Skeletal muscle satellite cell (primary cell): ENCODE results near the gene TLCD1.

Experiments
- H3K27me3 ChIP-seq: 2 replicates; pipeline ENCODE4 v1.7.0; 2013; ENCODE audit warnings: low read length; ENCODE audit not compliant: control insufficient read depth, insufficient read depth
- H3K36me3 ChIP-seq: 2 replicates; pipeline ENCODE4 v1.7.0; 2013; ENCODE audit warnings: mild to moderate bottlenecking, control low read depth, low read length; ENCODE audit not compliant: insufficient read depth
- H3K4me1 ChIP-seq: 2 replicates; pipeline ENCODE4 v1.7.0; 2013; ENCODE audit warnings: low read length; ENCODE audit not compliant: control insufficient read depth, insufficient read depth
- H3K4me2 ChIP-seq: 2 replicates; pipeline ENCODE4 v1.7.0; 2013; ENCODE audit warnings: mild to moderate bottlenecking, low read length
- H3K4me3 ChIP-seq: 2 replicates; pipeline ENCODE4 v1.7.0; 2013; ENCODE audit warnings: low read length
- H3K9ac ChIP-seq: 2 replicates; pipeline ENCODE4 v1.7.0; 2013; ENCODE audit warnings: mild to moderate bottlenecking, low read depth, low read length, moderate library complexity
- H3K9me3 ChIP-seq: replicated peaks from 2 replicates; pipeline ENCODE4 v1.7.0; 2013; ENCODE audit warnings: mild to moderate bottlenecking, control low read depth, low read length

Gene TLCD1

DNA sequence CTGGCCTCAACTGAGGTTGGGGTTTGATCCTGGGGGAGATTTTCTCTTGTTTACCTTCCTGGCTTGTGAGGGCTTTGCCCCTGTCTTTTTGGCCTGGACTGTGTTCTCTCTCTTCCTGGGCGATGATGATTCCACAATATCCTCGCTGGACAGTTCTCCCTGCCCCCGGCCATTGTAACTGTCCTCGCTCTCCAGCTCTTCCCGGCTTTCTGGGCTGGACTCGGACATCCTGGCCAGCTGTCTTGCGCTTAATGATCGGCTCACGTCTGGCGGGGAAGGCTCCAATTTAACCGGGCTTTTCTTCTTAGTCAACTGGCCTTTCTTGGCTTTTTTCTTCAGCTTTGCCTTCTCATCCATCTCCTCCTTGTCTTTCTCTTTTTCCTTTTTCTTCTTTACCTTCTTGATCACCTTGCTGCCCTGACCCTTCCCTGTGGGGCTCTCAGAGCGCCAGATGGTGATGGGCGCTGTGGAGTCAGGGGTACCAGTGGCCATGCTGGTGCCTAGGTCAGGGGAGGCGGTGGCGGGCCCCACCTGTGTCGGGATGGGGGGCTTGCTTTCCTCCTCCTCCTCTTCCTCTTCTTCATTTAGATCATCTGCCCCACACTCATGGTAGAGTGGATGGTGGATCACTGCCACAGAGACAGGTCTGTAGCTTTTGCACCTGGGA lies 22.3 kb downstream of the TLCD1 start:
- Histone ChIP-seq H3K27me3 (no peaks in the 10 kb centered on the region), H3K9ac (no peak overlapping the region), H3K36me3 (peaks cover 71% of the 10 kb centered on the region), H3K9me3 (no peaks in the 10 kb centered on the region), H3K4me2 (no peak overlapping the region), H3K4me3 (no peak overlapping the region), H3K4me1 (no peaks in the 10 kb centered on the region)

DNA sequence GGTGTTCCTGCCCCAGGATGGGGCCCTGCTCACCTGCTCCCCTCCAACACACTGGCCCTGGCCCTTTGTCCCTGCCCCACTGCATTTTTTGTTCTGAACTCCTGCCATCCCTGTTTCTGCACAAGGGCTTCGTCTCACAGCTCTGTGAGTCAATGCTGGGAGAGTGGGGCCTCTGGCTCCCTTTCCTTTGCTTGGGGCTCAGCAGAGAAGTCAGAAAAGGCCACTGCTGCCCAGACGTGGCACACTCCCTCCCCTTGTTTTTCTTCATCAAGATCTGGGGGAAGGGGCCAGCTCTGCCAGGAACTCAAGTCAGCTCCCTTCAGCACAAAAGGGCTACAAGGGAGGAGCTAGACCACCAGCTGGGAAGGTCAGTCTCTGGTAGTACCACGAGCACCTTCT lies 23.3 kb downstream of the TLCD1 start:
- Histone ChIP-seq H3K36me3 (peaks cover 81% of the 10 kb centered on the region), H3K4me3 (no peak overlapping the region), H3K4me2 (no peak overlapping the region), H3K4me1 (no peaks in the 10 kb centered on the region), H3K9me3 (no peaks in the 10 kb centered on the region), H3K9ac (no peak overlapping the region), H3K27me3 (no peaks in the 10 kb centered on the region)

DNA sequence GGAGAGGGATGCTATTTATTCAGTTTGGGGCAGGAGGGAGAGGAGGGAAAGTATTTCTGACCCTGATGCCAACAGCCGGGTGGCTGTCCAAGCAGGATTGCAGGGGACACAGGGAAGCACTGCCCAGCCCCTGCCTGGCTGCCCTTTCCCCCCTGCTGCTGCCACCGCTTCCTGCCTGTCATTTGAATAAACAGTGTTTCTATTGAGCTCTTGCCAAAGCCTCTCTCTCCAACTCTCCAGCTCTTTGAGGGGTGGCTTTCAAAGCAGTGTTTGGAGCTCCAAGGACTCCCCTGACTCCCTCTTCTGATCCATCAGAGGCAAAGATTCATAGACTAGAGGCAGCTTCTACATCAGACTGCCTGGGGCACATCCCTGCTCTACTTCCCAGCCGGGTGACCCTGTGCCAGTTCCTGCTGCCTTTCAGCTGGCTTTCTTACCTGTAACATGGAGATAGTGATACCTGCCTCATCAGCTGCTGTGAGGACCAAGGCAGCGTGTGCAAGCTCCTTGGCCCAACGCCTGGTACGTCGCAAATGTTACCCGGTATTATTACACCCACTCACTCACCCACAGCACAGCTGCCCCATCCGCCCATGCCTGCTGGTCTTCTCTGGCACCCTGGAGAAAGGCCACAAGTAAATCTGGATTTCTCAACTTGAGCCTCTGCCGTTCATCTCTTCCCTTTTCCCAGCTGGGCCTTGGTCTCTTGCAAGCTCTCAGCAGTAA lies 23.8 kb downstream of the TLCD1 start:
- Histone ChIP-seq H3K4me1 (no peaks in the 10 kb centered on the region), H3K36me3 (peaks cover 86% of the 10 kb centered on the region), H3K4me3 (no peak overlapping the region), H3K9ac (no peak overlapping the region), H3K27me3 (no peaks in the 10 kb centered on the region), H3K4me2 (no peak overlapping the region), H3K9me3 (no peaks in the 10 kb centered on the region)

DNA sequence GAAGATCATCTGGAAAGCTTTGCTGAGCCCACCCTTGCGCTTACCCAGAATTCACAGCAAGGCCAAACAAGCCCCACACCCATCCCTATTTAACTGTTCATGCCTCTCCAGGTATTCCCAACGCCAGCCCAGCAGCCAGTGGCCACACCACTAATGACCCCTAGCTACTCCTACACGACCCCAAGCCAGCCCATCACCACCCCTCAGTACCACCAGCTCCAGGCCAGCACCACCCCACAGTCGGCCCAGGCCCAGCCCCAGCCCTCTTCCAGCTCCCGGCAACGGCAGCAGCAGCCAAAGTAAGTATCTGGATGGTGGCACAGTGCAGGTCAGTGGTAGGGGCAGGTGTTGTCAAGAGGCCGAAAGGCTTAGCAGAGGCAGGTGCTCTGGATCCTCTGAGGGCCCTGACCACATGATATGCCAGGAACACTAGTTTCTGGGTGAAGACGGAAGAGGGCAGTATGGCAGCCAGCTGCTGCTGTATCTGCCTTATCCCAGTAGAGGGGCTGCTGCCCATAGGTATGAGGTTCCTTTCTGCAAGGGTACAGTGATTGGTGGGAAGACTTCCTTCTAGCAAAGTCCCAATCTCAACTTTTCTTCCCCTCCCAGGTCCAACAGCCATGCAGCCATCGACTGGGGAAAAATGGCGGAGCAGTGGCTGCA lies 25.1 kb downstream of the TLCD1 start:
- Histone ChIP-seq H3K9me3 (no peaks in the 10 kb centered on the region), H3K4me3 (no peak overlapping the region), H3K9ac (no peak overlapping the region), H3K4me1 (no peaks in the 10 kb centered on the region), H3K27me3 (no peaks in the 10 kb centered on the region), H3K4me2 (no peak overlapping the region), H3K36me3 (peaks cover 86% of the 10 kb centered on the region)

DNA sequence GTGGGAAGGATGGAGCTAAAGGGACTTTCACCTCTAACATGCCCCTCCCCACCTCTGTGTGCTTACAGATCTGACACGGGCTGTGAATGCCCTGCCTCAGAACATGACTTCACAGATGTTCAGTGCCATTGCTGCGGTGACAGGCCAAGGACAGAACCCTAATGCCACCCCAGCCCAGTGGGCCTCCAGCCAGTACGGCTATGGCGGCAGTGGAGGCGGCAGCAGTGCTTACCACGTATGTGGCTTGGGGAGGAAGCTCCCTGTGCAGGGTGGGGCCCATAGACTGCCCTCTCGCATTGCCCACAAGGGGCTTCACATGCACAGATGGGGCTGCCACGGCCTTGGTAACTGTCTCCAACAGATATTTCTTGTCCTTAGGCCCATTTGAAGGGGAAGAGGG lies 25.8 kb downstream of the TLCD1 start:
- H3K9me3 ChIP-seq, result no peaks in the 10 kb centered on the region
- H3K9ac ChIP-seq, result no peak overlapping the region
- no peaks in the 10 kb centered on the region for H3K4me1 ChIP-seq
- H3K36me3 ChIP-seq, result peaks cover 89% of the 10 kb centered on the region
- no peak overlapping the region for H3K4me2 ChIP-seq
- H3K4me3 ChIP-seq, result no peak overlapping the region
- H3K27me3 ChIP-seq, result no peaks in the 10 kb centered on the region

DNA sequence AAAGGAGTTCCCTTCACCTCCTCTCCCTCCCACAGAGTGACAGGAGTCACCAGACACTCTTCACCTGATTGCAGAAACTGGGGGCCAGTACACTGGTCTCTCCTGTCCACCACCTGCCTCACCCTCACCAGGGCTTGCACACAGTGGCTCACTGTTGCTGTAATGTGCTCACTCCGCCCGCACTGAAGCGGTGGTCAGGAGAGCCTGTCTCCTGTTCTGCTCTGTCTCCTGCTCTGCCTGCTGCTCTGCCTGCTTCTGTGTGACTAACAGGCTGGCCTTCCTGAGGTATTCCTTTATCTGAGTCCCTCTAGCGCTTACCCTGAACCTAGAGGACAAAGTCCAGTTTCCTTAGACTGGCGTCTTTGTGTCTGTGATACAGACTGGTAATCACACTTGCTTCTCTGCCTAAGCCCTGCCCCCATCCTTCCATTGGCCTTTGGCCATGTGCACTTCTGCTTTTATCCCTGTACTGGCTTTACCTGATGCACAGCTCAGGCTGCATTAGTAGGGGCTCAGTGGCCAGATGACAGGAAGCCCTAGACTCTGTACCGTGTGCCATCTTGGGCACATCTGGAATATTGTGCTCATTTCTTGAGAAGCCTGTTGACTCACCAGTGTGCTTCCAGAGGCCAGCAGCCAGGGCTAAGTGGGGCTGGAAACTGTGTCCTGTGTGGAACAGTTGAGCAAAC lies 27.6 kb downstream of the TLCD1 start:
- Histone ChIP-seq H3K9me3 (no peaks in the 10 kb centered on the region), H3K4me3 (no peak overlapping the region), H3K9ac (no peak overlapping the region), H3K4me2 (no peak overlapping the region), H3K36me3 (peaks cover 93% of the 10 kb centered on the region), H3K27me3 (no peaks in the 10 kb centered on the region), H3K4me1 (no peaks in the 10 kb centered on the region)

DNA sequence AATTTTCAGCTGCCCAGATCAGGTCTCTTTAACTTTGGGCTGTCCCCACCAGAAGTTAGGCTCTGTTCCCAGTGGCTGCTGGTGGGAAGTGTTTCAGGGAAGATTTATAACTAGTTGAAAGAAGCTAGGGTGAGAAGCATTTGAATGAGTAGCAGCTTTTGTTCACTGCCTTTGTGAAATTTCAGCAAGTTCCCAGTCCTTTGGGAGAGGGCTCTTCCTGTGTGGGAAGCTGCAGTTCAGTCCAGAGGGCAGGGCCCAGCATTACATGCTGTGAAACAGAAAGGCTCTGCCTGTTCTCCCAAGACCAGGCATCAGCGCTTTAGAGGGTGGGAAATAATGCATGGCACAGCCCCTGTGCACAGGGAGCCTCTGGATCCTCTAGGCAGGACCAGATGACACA lies 32.2 kb downstream of the TLCD1 start:
- H3K27me3 ChIP-seq, result no peaks in the 10 kb centered on the region
- no peak overlapping the region for H3K4me2 ChIP-seq
- no peaks in the 10 kb centered on the region for H3K4me1 ChIP-seq
- no peak overlapping the region for H3K4me3 ChIP-seq
- no peak overlapping the region for H3K9ac ChIP-seq
- peaks cover 78% of the 10 kb centered on the region for H3K36me3 ChIP-seq
- H3K9me3 ChIP-seq, result no peaks in the 10 kb centered on the region

DNA sequence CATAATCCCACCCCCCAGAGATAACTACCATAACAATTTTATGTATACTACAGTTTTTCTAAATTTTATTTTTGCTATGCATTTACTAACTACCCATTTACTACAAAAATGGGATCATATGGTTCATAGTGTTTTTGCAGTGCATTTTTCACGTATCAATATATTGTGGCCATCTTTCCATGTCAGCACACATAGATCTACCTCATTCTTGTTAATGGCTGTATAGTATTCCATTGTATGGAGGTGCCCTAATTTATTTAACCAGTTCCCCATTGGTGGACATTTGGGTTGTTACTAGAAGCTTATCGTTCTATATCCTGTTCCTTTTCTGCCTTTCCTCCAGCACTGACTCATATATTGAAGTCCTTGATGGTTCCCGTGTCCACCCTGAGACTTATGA lies 37.0 kb downstream of the TLCD1 start:
- Histone ChIP-seq H3K9me3 (no peaks in the 10 kb centered on the region), H3K36me3 (peaks cover 82% of the 10 kb centered on the region), H3K27me3 (no peaks in the 10 kb centered on the region), H3K4me3 (no peak overlapping the region), H3K9ac (no peak overlapping the region), H3K4me1 (no peaks in the 10 kb centered on the region), H3K4me2 (no peak overlapping the region)

DNA sequence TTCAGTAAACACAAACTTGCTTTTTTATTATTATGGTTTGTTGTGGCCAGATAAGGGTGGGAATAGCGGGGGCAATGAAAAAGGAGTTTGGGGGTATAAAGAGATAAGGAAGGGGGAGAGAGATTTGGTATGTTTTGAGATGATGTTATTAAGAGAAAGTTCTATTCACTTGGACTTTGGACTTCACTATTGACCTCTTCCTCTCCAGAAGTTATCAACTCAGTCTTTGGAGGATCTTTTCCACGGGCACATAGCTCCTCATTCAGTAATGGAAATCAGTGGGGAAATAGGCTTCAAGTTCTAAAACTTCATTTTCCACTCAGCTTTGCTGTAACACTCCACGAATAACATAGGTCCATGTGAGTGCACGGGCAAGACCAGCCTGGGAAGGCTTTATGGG lies 37.6 kb downstream of the TLCD1 start:
- no peaks in the 10 kb centered on the region for H3K4me1 ChIP-seq
- H3K36me3 ChIP-seq, result peaks cover 80% of the 10 kb centered on the region
- H3K9ac ChIP-seq, result no peak overlapping the region
- H3K4me2 ChIP-seq, result no peak overlapping the region
- H3K9me3 ChIP-seq, result no peaks in the 10 kb centered on the region
- H3K4me3 ChIP-seq, result no peak overlapping the region
- no peaks in the 10 kb centered on the region for H3K27me3 ChIP-seq

DNA sequence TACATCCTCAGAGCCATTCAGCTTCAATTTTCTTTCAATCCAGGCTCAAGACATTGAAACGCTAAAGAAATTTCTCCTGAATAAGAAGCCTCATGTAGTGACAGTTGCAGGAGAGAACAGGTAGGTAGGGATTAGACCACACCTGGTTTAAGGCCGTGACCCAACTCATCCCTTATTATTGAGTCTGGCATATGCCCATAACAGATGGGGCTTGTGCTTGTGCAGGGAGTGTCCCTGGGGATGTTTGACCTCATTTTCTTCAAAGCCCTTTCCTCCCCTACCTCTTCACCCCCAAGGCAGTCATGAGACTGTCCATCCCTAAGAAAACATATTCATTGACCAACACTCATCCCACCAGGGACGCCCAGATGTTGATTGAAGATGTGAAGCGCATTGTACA lies 39.7 kb downstream of the TLCD1 start:
- no peak overlapping the region for H3K4me2 ChIP-seq
- H3K4me3 ChIP-seq, result no peak overlapping the region
- no peaks in the 10 kb centered on the region for H3K9me3 ChIP-seq
- H3K9ac ChIP-seq, result no peak overlapping the region
- H3K36me3 ChIP-seq, result peaks cover 94% of the 10 kb centered on the region
- H3K4me1 ChIP-seq, result no peaks in the 10 kb centered on the region
- H3K27me3 ChIP-seq, result no peaks in the 10 kb centered on the region

DNA sequence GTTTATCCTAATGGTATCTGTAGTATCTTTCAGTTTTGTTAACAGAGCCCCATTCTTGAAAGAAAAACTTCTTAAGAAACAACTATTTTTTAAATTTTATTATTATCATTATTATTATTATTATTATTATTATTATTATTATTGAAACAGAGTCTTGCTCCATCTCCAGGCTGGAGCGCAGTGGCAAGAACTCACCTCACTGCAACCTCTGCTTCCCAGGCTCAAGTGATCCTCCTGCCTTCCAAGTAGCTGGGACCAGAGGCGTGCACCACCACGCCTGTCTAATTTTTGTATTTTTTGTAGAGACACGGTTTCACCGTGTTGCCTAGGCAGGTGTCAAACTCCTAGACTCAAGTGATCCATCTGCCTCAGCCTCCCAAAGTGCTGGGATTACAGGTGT lies 40.7 kb downstream of the TLCD1 start:
- Histone ChIP-seq H3K36me3 (peaks cover 94% of the 10 kb centered on the region), H3K4me1 (no peaks in the 10 kb centered on the region), H3K9me3 (no peaks in the 10 kb centered on the region), H3K27me3 (no peaks in the 10 kb centered on the region), H3K4me2 (no peak overlapping the region), H3K4me3 (no peak overlapping the region), H3K9ac (no peak overlapping the region)
